ENCODE data around the gene MIGA2.
A peak's percentile ranks its signal among the peaks of the same experiment; 100 is the strongest.

The MIGA2 gene

DNA sequence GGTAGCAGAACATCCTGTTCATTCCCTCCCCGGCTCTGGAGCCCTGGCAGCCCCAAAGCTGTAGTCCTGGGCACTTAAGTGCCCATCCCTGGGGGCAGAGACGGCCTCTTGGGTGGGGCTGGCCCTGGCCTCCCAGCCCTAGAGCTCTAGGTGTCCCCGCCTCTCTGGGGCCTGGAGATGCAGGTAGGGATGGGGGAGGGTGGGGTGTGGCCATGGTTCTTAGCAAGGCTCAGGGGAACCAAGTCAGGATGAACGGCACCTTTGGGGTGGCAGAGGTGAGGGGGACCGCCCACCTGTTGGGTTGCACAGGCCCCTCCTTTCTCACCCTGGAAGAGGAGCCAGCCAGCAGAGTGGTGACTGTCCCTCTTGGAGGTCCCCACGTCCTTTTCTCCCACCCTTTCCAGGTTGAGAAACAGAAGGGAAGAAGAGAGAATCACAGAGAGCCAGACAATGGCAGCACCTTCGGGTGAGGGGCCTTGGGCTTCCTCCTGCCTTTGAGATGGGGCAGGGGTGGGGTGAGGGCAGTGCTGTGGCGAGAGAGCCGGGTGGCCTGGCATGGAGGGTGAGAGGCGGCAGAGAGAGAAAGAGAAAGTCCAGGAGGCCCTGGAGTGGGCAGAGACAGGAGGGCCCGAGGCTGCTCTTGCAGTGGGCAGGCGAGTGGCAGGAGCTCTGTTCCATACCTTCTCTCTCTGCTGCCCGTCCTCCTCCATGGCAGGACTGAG is 71.8 kb downstream of the MIGA2 start:
- Mint-ChIP-seq H3K36me3 (ENCODE audit: low read depth) (no peaks in the 10 kb centered on the region), H3K4me1 (peaks cover 16% of the 10 kb centered on the region), H3K27me3 (ENCODE audit: low read depth) (no peaks in the 10 kb centered on the region), H3K9me3 (no peaks in the 10 kb centered on the region), H3K4me3 (peak overlapping the region; percentile 96 to 98 (median 98)), H3K27ac (peak overlapping the region in 1 of 3 experiments; percentile 27)
- TF ChIP-seq, protein P1, sequence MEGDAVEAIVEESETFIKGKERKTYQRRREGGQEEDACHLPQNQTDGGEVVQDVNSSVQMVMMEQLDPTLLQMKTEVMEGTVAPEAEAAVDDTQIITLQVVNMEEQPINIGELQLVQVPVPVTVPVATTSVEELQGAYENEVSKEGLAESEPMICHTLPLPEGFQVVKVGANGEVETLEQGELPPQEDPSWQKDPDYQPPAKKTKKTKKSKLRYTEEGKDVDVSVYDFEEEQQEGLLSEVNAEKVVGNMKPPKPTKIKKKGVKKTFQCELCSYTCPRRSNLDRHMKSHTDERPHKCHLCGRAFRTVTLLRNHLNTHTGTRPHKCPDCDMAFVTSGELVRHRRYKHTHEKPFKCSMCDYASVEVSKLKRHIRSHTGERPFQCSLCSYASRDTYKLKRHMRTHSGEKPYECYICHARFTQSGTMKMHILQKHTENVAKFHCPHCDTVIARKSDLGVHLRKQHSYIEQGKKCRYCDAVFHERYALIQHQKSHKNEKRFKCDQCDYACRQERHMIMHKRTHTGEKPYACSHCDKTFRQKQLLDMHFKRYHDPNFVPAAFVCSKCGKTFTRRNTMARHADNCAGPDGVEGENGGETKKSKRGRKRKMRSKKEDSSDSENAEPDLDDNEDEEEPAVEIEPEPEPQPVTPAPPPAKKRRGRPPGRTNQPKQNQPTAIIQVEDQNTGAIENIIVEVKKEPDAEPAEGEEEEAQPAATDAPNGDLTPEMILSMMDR (IDR thresholded peaks at IDR 0.05; ENCODE audit: unreplicated experiment in 3 of 3) = no peak

DNA sequence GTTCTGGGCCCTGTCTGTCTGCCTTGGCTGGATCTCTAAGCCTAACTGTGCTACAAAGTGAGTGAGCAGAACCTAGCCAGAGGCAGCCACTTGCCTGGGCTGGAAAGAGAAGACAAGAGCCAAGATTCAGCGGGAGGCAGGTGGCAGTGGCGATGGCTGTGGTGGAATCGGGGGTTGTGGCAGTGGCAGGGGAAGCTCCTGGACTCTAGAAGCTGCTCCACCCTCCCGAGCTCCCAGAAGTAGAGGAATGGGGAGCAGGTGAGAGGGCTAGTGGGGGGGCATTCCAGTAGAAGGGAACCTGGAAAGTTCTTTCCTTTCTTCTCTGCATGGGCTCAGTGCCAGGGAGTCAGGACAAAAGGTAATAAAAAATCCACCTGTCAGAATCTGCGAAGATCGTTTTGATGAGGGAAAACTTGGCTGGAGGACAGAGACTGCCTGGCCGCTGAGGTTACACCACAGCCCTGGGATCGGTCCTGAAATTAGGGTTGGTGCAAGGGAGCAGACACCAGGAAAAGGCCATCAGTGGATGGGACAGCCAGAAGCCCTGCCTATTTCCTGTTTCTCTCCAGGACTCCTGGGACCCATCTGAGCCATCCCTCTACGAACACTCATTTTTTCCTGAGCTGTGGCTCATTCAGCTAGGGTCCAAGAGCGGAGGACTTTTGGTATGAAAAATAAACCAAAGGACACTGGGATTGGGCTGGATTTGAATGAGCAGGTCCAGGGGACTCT is 72.5 kb downstream of the MIGA2 start:
- H3K27ac Mint-ChIP-seq = peak overlapping the region; percentile 53 to 78 (median 72)
- H3K27me3 Mint-ChIP-seq (ENCODE audit: low read depth) = no peaks in the 10 kb centered on the region
- H3K9me3 Mint-ChIP-seq = no peaks in the 10 kb centered on the region
- peaks cover 16% of the 10 kb centered on the region for H3K4me1 Mint-ChIP-seq
- TF ChIP-seq, protein P1 (IDR thresholded peaks at IDR 0.05; ENCODE audit: unreplicated experiment in 3 of 3) = no peak
- peak overlapping the region; percentile 96 to 98 (median 98) for H3K4me3 Mint-ChIP-seq
- no peaks in the 10 kb centered on the region for H3K36me3 Mint-ChIP-seq (ENCODE audit: low read depth)

DNA sequence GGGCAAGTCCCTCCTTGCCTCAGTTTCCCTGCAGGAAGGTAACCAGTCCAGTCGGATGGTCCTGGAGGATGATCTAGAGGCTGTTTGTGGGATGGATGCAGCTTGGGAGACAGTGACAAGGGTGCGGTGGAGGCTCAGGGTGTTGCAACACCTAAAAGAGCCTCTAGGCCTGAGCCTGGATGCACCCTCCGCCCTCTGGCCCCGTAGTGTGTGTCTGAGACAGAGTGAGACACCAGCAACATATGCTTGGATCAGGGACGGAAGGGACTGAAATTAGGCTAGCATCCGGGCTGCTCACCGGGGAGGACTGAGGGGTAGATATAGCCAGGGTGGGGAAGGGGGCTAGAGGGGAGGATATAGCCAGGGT is 73.1 kb downstream of the MIGA2 start:
- no peaks in the 10 kb centered on the region for H3K27me3 Mint-ChIP-seq (ENCODE audit: low read depth)
- no peaks in the 10 kb centered on the region for H3K36me3 Mint-ChIP-seq (ENCODE audit: low read depth)
- H3K27ac Mint-ChIP-seq = peak overlapping the region; percentile 53 to 78 (median 72)
- H3K4me1 Mint-ChIP-seq = peaks cover 19% of the 10 kb centered on the region
- peak overlapping the region; percentile 96 to 98 (median 98) for H3K4me3 Mint-ChIP-seq
- TF ChIP-seq, protein P1 (IDR thresholded peaks at IDR 0.05; ENCODE audit: unreplicated experiment in 3 of 3) = no peak
- no peaks in the 10 kb centered on the region for H3K9me3 Mint-ChIP-seq

DNA sequence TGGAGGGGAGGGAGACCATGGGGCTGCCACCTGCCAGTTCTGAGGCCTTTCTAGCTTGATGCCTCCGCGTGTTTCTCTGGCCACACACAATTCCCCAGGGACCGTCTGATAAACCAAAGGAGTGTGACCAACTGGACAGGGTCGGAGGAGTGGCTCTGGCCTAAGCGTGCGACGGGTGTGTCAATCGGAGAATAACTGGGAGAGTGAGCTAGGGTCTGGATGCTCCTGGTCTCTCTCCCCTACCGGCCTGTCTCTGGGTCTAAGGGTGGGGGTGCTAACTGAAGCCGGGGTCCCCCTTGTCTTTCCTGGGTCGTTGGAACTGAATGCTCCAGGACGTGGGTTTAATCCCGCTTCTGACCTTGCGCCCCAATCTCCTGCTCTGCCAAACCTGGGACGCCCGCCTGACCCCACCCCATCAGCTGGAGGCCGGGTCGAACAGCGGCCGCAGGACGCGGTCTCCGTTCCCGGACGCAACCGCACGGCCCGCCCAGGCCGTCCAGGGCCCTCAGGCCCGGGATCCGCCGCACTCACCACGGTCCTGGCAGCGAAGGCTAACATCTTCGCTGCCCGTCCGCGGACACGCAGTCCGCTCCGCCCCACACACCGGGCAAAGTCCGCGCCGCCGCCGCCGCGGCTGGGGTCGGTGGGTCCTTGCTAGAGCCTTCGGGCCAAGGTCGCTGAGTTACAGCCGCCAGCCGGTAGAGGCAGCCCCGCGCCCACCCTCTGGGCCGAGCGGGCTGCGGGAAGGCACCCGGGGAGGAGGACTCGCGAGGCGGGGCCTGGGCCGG is 73.7 kb downstream of the MIGA2 start:
- TF ChIP-seq, protein P1 (IDR thresholded peaks at IDR 0.05; ENCODE audit: unreplicated experiment in 3 of 3) = peak in 1 of 3 experiments; percentile 9
- no peaks in the 10 kb centered on the region for H3K9me3 Mint-ChIP-seq
- H3K27me3 Mint-ChIP-seq (ENCODE audit: low read depth) = no peaks in the 10 kb centered on the region
- H3K36me3 Mint-ChIP-seq (ENCODE audit: low read depth) = no peaks in the 10 kb centered on the region
- peak overlapping the region; percentile 96 to 98 (median 98) for H3K4me3 Mint-ChIP-seq
- peaks cover 25% of the 10 kb centered on the region for H3K4me1 Mint-ChIP-seq
- H3K27ac Mint-ChIP-seq = peak overlapping the region in 2 of 3 experiments; percentile 72 to 96

DNA sequence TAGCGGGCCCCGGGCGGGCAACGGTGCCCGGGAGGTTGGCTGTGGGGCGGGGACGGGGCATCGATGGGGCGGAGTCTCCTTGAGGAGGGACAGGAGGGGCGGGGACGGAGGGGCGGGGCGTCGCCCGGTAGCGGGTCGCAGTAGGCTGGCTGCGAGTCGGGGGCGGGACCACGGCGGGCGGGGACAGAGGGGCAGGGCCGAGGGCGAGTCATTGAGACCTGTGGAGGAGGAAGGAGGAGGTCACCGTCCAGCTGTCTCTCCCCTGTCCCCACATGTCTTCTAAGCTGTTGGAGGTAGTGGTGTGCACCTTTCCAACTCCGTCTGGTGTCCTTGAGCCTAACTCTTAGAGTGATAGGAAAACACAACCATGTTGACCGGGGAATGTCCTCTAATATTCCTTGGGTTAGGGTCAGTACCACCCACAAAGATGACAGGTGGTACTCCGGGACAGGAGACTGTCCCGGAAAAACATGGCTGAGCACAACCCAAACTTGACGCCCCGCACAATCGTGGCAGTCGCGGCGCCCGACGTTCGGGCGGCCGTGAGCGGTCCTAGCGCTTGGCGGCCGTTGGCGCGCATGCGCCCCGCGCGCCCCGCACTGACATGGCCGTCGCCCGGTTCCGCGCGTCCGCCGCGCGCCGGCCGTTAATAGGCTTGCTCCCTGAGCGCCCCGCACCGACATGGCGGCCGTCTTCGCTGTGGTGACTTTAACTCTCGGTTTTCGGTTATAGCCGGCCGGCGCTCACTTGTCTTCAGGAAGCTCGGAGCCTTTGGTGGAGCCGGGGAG is 74.5 kb downstream of the MIGA2 start, which contains the start of the genes CRAT and PTPA:
CRAT (minus strand) TSS at position 54 of the 788 bp plus-strand sequence. CDS start 284 bp downstream, outside the sequence.
PTPA (plus strand) TSS at position 676 of the 788 bp plus-strand sequence. CDS start 186 bp downstream, outside the sequence.
- Mint-ChIP-seq H3K27ac (peak within 1 kb of the TSS; percentile 87 to 99 (median 96)), H3K9me3 (no peaks in the 10 kb centered on the region), H3K4me3 (peak within 1 kb of the TSS; percentile 96 to 98 (median 98)), H3K27me3 (ENCODE audit: low read depth) (no peaks in the 10 kb centered on the region), H3K4me1 (peaks cover 28% of the 10 kb centered on the region), H3K36me3 (ENCODE audit: low read depth) (no peaks in the 10 kb centered on the region)
- TF ChIP-seq, protein P1 (IDR thresholded peaks at IDR 0.05; ENCODE audit: unreplicated experiment in 3 of 3) = no peak
